Measurements from ENCODE around the gene EZH2. TPM values are rescaled to one million over a fixed set of nuclear protein-coding genes. Genes with fewer than 3 reads are reported as not detected.

The EZH2 gene
- total RNA-seq, 1 donor from 2014 or later, result 16.2 TPM

DNA sequence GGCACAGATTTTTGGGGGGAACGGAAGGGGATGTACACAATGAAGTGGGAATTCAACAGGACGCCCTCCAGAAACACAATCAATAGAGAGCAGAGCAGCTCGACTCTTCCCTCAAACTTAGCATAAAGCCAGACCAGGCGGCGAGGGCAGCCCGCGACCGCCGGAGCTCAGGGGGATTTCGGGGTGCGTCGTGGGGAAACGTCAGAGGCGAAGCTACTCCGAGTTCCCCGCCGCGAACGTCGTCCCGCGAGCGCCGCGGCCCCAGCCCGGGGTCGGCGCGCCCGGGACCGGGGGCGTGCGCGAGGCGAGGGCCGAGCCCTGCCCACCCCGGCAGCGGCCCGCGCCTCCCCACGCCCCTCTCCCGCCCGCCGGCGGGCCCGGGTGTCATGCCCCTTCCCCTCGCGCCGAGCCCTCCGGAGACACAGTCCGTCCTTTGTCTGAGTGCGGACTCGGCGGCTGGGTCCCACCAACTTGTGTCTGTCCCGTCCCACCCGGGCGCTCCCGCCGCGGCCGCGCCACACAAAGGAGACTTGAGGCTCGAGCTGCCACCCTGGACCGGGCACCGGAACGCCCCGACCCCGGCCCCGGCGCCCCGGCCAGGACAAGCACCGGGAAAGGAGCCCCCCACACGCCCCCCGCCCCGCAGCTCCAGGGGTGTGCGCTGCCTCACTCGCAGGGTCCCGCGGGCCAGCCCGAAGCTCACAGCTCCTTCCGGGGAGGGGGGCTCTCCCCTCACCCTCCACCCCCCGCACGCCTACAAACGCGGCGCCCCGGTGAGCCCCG, 634 bp downstream of the EZH2 start:
- peak overlapping the region; percentile 49 to 90 (median 77) for H3K4me3 ChIP-seq (ENCODE audit: low read length in 3 of 3)
- H3K9me3 ChIP-seq (ENCODE audit: control insufficient read depth in 3 of 3, low read length in 3 of 3), result no peaks in the 10 kb centered on the region
- peak overlapping the region; percentile 38 for H3K27ac ChIP-seq (ENCODE audit: low read depth, low read length)
- no peaks in the 10 kb centered on the region for H3K36me3 ChIP-seq (ENCODE audit: control insufficient read depth in 3 of 3, insufficient read depth in 3 of 3, low read length in 3 of 3)
- no peaks in the 10 kb centered on the region for H3K27me3 ChIP-seq (ENCODE audit: control insufficient read depth in 3 of 3, insufficient read depth in 3 of 3, low read length in 3 of 3)
- peak overlapping the region; percentile 72 to 82 (median 81) for H3K9ac ChIP-seq (ENCODE audit: low read depth in 1 of 3, low read length in 3 of 3)
- peaks cover 0 to 3% (median 2%) of the 10 kb centered on the region in 3 donors for H3K4me1 ChIP-seq (ENCODE audit: control insufficient read depth in 3 of 3, insufficient read depth in 3 of 3, low read length in 3 of 3)

- peaks cover 0 to 3% (median 2%) of the 10 kb centered on the region in 3 donors for H3K4me1 ChIP-seq (ENCODE audit: control insufficient read depth in 3 of 3, insufficient read depth in 3 of 3, low read length in 3 of 3)
- no peaks in the 10 kb centered on the region for H3K9me3 ChIP-seq (ENCODE audit: control insufficient read depth in 3 of 3, low read length in 3 of 3)
- no peaks in the 10 kb centered on the region for H3K27me3 ChIP-seq (ENCODE audit: control insufficient read depth in 3 of 3, insufficient read depth in 3 of 3, low read length in 3 of 3)
- no peak overlapping the region for H3K27ac ChIP-seq (ENCODE audit: low read depth, low read length)
- peak overlapping the region; percentile 72 to 82 (median 81) for H3K9ac ChIP-seq (ENCODE audit: low read depth in 1 of 3, low read length in 3 of 3)
- H3K4me3 ChIP-seq (ENCODE audit: low read length in 3 of 3), result peak overlapping the region; percentile 49 to 90 (median 77)
- no peaks in the 10 kb centered on the region for H3K36me3 ChIP-seq (ENCODE audit: control insufficient read depth in 3 of 3, insufficient read depth in 3 of 3, low read length in 3 of 3)
Measured at GRCh38 chr7:148882841-148883265, 1.2 kb downstream of the EZH2 start.

DNA sequence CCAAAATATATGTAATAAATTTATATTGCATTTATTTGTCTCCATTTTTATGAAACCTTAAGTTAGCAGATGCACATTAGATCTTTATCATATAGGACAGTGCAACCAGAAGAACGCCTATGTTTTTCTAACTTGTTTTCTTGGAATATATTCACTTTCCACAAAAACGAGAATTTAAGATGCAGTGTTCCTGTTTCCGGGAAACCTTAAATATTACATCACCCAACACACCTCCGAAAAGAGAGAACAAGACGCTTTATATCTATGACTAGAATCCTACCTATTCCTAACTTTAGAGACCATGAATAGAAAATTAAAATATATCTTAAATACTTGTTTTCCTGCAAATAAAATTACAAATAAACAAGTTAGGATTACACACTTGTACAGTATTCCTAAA, 1.9 kb downstream of the EZH2 start:
- no peak overlapping the region for H3K4me3 ChIP-seq (ENCODE audit: low read length in 3 of 3)
- no peak overlapping the region for H3K9ac ChIP-seq (ENCODE audit: low read depth in 1 of 3, low read length in 3 of 3)
- no peaks in the 10 kb centered on the region for H3K36me3 ChIP-seq (ENCODE audit: control insufficient read depth in 3 of 3, insufficient read depth in 3 of 3, low read length in 3 of 3)
- H3K27me3 ChIP-seq (ENCODE audit: control insufficient read depth in 3 of 3, insufficient read depth in 3 of 3, low read length in 3 of 3), result no peaks in the 10 kb centered on the region
- H3K9me3 ChIP-seq (ENCODE audit: control insufficient read depth in 3 of 3, low read length in 3 of 3), result no peaks in the 10 kb centered on the region
- no peak overlapping the region for H3K27ac ChIP-seq (ENCODE audit: low read depth, low read length)
- peaks cover 0 to 3% (median 2%) of the 10 kb centered on the region in 3 donors for H3K4me1 ChIP-seq (ENCODE audit: control insufficient read depth in 3 of 3, insufficient read depth in 3 of 3, low read length in 3 of 3)

- no peak overlapping the region for H3K4me3 ChIP-seq (ENCODE audit: low read length in 3 of 3)
- H3K36me3 ChIP-seq (ENCODE audit: control insufficient read depth in 3 of 3, insufficient read depth in 3 of 3, low read length in 3 of 3), result no peaks in the 10 kb centered on the region
- H3K4me1 ChIP-seq (ENCODE audit: control insufficient read depth in 3 of 3, insufficient read depth in 3 of 3, low read length in 3 of 3), result no peaks in the 10 kb centered on the region
- no peak overlapping the region for H3K9ac ChIP-seq (ENCODE audit: low read depth in 1 of 3, low read length in 3 of 3)
- no peaks in the 10 kb centered on the region for H3K27me3 ChIP-seq (ENCODE audit: control insufficient read depth in 3 of 3, insufficient read depth in 3 of 3, low read length in 3 of 3)
- no peak overlapping the region for H3K27ac ChIP-seq (ENCODE audit: low read depth, low read length)
- H3K9me3 ChIP-seq (ENCODE audit: control insufficient read depth in 3 of 3, low read length in 3 of 3), result no peaks in the 10 kb centered on the region
Measured at GRCh38 chr7:148878317-148878716, 5.8 kb downstream of the EZH2 start.

DNA sequence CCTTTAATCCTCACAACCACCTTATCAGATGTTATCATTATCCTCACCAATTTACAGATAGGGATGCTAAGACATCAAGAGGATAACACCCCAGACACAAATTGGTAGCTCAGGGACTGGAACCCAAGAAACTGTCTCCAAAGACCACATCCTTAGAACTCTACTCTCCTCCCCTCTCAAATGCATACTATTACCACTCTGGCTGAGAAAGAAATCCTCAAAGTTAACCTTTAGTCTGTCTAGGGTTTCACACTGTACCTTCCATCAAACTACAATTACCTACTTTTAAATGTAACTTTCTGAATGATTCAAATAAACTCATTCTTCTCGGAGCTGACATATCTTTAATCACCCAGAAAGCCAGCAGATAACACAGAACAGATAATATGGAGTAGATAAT, 6.6 kb downstream of the EZH2 start:
- H3K4me3 ChIP-seq (ENCODE audit: low read length in 3 of 3), result no peak overlapping the region
- no peak overlapping the region for H3K9ac ChIP-seq (ENCODE audit: low read depth in 1 of 3, low read length in 3 of 3)
- H3K4me1 ChIP-seq (ENCODE audit: control insufficient read depth in 3 of 3, insufficient read depth in 3 of 3, low read length in 3 of 3), result no peaks in the 10 kb centered on the region
- H3K36me3 ChIP-seq (ENCODE audit: control insufficient read depth in 3 of 3, insufficient read depth in 3 of 3, low read length in 3 of 3), result no peaks in the 10 kb centered on the region
- H3K27me3 ChIP-seq (ENCODE audit: control insufficient read depth in 3 of 3, insufficient read depth in 3 of 3, low read length in 3 of 3), result no peaks in the 10 kb centered on the region
- H3K9me3 ChIP-seq (ENCODE audit: control insufficient read depth in 3 of 3, low read length in 3 of 3), result no peaks in the 10 kb centered on the region
- H3K27ac ChIP-seq (ENCODE audit: low read depth, low read length), result no peak overlapping the region

- Histone ChIP-seq H3K4me1 (ENCODE audit: control insufficient read depth in 3 of 3, insufficient read depth in 3 of 3, low read length in 3 of 3) (no peaks in the 10 kb centered on the region), H3K27ac (ENCODE audit: low read depth, low read length) (no peak overlapping the region), H3K36me3 (ENCODE audit: control insufficient read depth in 3 of 3, insufficient read depth in 3 of 3, low read length in 3 of 3) (no peaks in the 10 kb centered on the region), H3K9ac (ENCODE audit: low read depth in 1 of 3, low read length in 3 of 3) (no peak overlapping the region), H3K27me3 (ENCODE audit: control insufficient read depth in 3 of 3, insufficient read depth in 3 of 3, low read length in 3 of 3) (no peaks in the 10 kb centered on the region), H3K9me3 (ENCODE audit: control insufficient read depth in 3 of 3, low read length in 3 of 3) (no peaks in the 10 kb centered on the region), H3K4me3 (ENCODE audit: low read length in 3 of 3) (no peak overlapping the region)
Measured at GRCh38 chr7:148872188-148872587, 11.9 kb downstream of the EZH2 start.

- Histone ChIP-seq H3K4me3 (ENCODE audit: low read length in 3 of 3) (no peak overlapping the region), H3K36me3 (ENCODE audit: control insufficient read depth in 3 of 3, insufficient read depth in 3 of 3, low read length in 3 of 3) (no peaks in the 10 kb centered on the region), H3K27ac (ENCODE audit: low read depth, low read length) (no peak overlapping the region), H3K27me3 (ENCODE audit: control insufficient read depth in 3 of 3, insufficient read depth in 3 of 3, low read length in 3 of 3) (no peaks in the 10 kb centered on the region), H3K4me1 (ENCODE audit: control insufficient read depth in 3 of 3, insufficient read depth in 3 of 3, low read length in 3 of 3) (no peaks in the 10 kb centered on the region), H3K9me3 (ENCODE audit: control insufficient read depth in 3 of 3, low read length in 3 of 3) (no peaks in the 10 kb centered on the region), H3K9ac (ENCODE audit: low read depth in 1 of 3, low read length in 3 of 3) (no peak overlapping the region)
Measured at GRCh38 chr7:148871551-148871950, 12.5 kb downstream of the EZH2 start.

DNA sequence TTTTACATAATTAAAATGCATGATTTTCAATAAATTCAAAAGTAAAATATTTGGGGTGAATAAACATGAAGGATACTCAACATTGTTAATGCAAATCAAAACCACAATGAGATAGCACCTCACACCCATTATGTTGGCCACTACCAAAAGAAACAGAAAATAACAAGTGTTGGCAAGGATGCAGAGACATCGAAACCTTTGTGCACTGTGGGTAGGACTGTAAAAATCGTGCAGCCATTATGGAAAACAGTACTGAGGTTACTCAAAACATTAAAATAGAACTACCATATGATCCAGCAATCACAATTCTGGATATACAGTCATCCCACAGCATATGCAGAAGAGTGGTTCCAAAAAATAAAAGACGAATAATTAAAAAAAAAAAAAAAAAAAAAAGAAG, 13.1 kb downstream of the EZH2 start:
- Histone ChIP-seq H3K9me3 (ENCODE audit: control insufficient read depth in 3 of 3, low read length in 3 of 3) (no peaks in the 10 kb centered on the region), H3K4me3 (ENCODE audit: low read length in 3 of 3) (no peak overlapping the region), H3K9ac (ENCODE audit: low read depth in 1 of 3, low read length in 3 of 3) (no peak overlapping the region), H3K27me3 (ENCODE audit: control insufficient read depth in 3 of 3, insufficient read depth in 3 of 3, low read length in 3 of 3) (no peaks in the 10 kb centered on the region), H3K27ac (ENCODE audit: low read depth, low read length) (no peak overlapping the region), H3K4me1 (ENCODE audit: control insufficient read depth in 3 of 3, insufficient read depth in 3 of 3, low read length in 3 of 3) (no peaks in the 10 kb centered on the region), H3K36me3 (ENCODE audit: control insufficient read depth in 3 of 3, insufficient read depth in 3 of 3, low read length in 3 of 3) (no peaks in the 10 kb centered on the region)

DNA sequence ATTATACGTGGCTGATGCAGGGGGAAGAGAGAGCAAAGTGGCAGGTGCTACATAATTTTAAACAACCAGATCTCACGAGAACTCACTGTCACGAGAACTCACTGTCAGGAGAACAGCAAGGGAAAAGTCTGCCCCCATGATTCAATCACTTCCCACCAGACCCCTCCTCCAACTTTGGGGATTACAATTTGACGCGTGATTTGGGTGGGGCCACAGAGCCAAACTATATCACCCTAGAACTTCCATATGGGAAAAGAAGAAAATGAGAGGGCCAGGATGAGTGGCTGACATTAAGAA, 15.8 kb downstream of the EZH2 start:
- Histone ChIP-seq H3K27ac (ENCODE audit: low read depth, low read length) (no peak overlapping the region), H3K4me3 (ENCODE audit: low read length in 3 of 3) (no peak overlapping the region), H3K27me3 (ENCODE audit: control insufficient read depth in 3 of 3, insufficient read depth in 3 of 3, low read length in 3 of 3) (no peaks in the 10 kb centered on the region), H3K9ac (ENCODE audit: low read depth in 1 of 3, low read length in 3 of 3) (no peak overlapping the region), H3K36me3 (ENCODE audit: control insufficient read depth in 3 of 3, insufficient read depth in 3 of 3, low read length in 3 of 3) (no peaks in the 10 kb centered on the region), H3K4me1 (ENCODE audit: control insufficient read depth in 3 of 3, insufficient read depth in 3 of 3, low read length in 3 of 3) (no peaks in the 10 kb centered on the region), H3K9me3 (ENCODE audit: control insufficient read depth in 3 of 3, low read length in 3 of 3) (no peaks in the 10 kb centered on the region)

GRCh38 chr7:148867596-148868377, 16.3 kb downstream of the EZH2 start:
- Histone ChIP-seq H3K4me1 (ENCODE audit: control insufficient read depth in 3 of 3, insufficient read depth in 3 of 3, low read length in 3 of 3) (no peaks in the 10 kb centered on the region), H3K9ac (ENCODE audit: low read depth in 1 of 3, low read length in 3 of 3) (no peak overlapping the region), H3K27me3 (ENCODE audit: control insufficient read depth in 3 of 3, insufficient read depth in 3 of 3, low read length in 3 of 3) (no peaks in the 10 kb centered on the region), H3K9me3 (ENCODE audit: control insufficient read depth in 3 of 3, low read length in 3 of 3) (no peaks in the 10 kb centered on the region), H3K36me3 (ENCODE audit: control insufficient read depth in 3 of 3, insufficient read depth in 3 of 3, low read length in 3 of 3) (no peaks in the 10 kb centered on the region), H3K27ac (ENCODE audit: low read depth, low read length) (no peak overlapping the region), H3K4me3 (ENCODE audit: low read length in 3 of 3) (no peak overlapping the region)
